Kidney glomerular epithelial cell (primary cell): Measurements from ENCODE around the gene FBXO31.
"Not testable (repeated sequence)": the region's sequence is repeated elsewhere in the genome, so short reads cannot be mapped to it uniquely, and the experiment has no call there.

Experiments used
- DNase-seq: peaks from one replicate; lab custom pipeline; 2025; lab: John Stamatoyannopoulos, UW

The FBXO31 gene

DNA sequence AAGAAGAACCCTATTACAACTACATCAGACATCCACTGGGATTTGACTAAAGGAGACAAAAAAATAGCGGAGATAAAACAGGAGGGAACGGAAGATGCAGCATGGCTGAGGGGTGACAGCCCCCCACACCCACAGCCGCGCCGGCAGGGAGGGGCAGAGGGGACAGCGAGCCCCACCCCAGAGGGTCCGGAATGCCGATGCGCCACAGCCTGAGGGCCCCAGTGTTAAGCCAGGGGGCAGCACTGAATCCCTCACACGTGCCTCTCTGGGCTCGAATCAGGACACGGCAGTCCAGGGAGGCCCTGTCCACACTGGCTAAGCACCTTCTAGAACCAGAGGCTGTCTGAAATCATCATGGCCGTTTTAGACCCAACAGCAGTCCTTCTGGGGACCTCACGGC lies 27.4 kb upstream of the FBXO31 start:
- DNase-seq = no peak

- no peak for DNase-seq
Measured at GRCh38 chr16:87410530-87410929, 27.0 kb upstream of the FBXO31 start.

GRCh38 chr16:87409781-87410180 lies 26.2 kb upstream of the FBXO31 start:
- DNase-seq = no peak

- DNase-seq = no peak
Measured at GRCh38 chr16:87409153-87409552, 25.6 kb upstream of the FBXO31 start.

- no peak for DNase-seq
Measured at GRCh38 chr16:87407511-87408112, 24.0 kb upstream of the FBXO31 start.

- DNase-seq = no peak
Measured at GRCh38 chr16:87406495-87407088, 23.0 kb upstream of the FBXO31 start.

DNA sequence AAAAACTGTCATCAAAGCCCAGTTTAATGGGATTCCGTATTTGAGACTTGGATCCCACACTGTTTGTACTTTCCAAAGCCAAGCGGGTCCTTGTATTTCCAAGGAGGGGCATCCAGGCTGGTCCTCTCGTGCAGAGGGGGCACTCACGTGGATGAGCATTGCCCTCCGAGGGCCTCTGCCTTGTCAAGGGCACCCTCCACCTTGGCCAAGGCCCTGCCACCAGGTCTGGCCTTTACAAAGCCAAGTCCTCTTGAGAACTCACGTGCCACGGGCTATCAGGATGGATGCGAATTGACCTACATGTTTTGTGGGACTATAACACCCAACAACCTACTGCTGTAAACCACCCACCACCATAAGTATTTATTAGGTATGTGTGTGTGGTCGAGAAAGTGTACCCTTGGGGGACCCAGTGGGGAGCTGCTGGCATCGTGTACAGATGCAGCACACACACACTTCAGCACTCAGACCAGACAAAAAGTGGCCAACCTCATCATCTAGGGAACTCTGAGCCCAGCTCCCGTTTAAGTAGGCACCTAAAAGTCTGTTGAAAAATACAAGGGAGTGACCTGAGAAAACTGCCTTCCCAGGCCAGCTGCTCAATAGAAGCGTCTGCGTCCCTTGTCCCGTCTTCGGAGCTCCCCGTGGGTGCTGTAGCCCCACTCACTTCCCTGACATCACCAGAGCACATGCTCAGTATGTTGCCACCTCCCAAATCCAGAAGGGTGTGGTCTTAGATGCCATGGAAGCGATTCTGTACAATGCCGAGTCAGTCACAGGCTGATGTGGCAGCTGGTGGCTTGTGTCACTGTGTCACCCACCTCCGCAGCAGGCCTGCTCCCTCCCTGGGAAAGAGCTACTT lies 21.4 kb upstream of the FBXO31 start:
- no peak for DNase-seq

- DNase-seq = no peak
Measured at GRCh38 chr16:87395181-87395842, 11.7 kb upstream of the FBXO31 start.

GRCh38 chr16:87393680-87394055 lies 10.1 kb upstream of the FBXO31 start:
- DNase-seq = no peak

DNA sequence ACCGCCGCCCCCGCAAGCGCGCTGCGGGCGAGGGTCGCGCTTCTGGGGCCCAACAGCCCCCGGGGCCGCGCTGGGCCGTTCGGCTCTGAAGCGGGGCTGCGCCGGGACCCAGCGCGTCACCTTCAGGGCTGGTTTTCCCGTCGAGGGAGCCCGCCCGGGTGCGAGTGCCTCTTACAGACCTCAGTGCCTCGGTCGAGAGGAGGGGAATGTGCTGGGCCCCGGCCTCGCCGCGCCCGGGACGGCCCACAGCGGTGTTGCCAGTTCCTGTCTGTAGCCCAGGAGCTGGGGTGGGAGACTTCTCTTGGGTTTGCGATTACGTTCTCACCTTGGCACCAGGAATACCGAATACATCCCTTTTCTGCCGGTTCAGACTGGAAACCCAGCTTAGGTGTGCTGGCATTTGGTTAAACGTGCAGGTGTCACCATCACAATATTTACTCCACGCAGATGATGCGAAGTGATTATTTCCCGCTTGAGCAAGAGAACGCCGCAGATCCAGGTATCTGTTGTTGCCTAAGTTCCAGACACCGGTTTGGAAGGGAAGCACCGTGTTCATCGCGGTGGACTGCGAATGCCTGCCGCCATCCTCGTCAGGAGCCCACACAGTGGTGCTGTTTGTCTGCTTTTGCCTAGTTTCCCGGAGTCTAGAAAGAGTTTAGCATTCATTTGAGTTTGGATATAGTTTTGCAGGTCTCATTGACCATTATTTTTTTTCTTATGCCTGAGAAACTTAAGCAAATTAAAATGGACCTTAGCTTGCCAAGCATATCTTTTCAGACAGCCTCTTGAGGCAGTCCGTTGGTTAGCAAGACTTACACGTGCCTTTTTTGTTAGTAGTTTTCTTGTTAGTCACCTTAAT lies 9.5 kb upstream of the FBXO31 start:
- peak; percentile 54 for DNase-seq

GRCh38 chr16:87391950-87392820 lies 8.6 kb upstream of the FBXO31 start, which contains the start of gene MAP1LC3B:
TSS of gene MAP1LC3B (plus strand) at chr16:87392336. CDS start at chr16:87392428, 92 bp downstream.
- DNase-seq = peak; percentile 92

DNA sequence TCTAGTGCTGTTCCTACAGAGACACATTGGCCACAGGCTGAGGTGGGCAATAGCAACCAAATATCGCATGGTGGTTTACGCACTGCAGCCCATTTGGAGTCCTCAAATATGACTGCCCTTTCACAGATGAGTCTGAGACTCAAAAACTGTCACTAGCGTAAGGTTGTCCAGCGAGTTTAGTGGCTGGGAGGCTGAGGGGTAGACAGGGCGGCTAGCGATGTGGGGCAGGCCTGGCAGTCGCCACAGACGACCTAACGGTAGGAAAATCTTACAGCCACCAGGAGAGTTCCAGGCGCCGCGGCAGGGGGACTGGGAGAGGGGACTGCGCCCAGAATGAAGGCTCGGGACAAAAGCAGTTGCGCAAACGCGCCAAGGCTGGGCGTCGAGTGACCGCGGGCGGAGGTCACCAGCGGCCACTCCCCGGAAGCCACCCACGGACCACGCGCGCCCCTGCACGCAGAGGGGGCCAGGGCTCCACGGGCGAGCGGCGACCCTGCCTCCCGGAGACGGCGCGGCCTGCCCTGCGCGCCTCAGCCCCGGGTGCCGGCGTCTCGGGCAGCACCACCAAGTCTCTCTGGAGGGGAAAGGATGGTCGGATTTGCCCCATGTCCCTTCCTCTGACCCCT lies 7.9 kb upstream of the FBXO31 start:
- DNase-seq = no peak

GRCh38 chr16:87390641-87391323 lies 7.2 kb upstream of the FBXO31 start:
- DNase-seq = no peak

- not testable (repeated sequence) for DNase-seq
Measured at GRCh38 chr16:87389914-87390313, 6.3 kb upstream of the FBXO31 start.

DNA sequence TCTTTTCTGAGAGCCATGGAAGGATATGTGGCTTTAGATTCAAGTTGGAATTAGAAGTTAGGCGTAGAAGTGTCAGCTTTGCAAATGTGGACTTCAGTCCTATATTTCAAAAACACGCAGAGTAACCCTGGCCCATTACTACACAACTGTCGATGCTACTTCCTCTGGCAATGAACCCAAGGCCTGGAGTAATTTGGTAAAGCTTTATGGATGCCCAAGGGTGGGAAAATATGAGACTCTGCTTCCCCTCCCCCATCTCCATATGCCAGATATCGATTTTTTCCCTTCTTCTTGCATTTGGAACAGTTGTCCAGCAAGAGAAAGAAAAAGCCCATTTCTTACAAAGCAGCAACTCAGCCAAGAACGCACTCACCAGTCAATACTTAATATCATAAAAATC lies 5.7 kb upstream of the FBXO31 start:
- no peak for DNase-seq

DNA sequence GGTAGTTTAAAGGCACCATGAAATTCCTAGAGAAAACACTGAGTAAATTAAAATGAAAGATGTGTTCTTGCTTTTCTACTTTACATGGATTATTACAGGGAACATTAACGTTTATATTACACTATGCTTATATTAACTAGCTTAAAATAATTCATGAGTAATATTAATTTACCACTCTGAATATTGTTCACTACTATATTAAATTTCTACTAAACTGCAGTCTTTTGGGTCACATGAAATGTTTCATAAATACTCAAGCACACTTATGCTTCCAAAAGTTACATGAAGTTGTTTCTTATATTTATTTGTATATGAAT lies 5.2 kb upstream of the FBXO31 start:
- no peak for DNase-seq

- DNase-seq = peak; percentile 100
Measured at GRCh38 chr16:87387942-87388817, 4.6 kb upstream of the FBXO31 start.

DNA sequence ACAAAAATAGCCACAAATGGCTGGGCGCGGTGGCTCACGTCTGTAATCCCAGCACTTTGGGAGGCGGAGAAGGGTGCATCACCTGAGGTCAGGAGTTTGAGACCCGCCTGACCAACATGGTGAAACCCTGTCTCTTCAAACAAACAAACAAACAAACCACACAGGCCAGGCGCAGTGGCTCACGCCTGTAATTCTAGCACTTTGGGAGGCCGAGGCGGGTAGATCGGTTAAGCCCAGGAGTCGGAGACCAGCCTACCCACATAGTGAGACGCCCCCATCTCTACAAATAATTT lies 1.2 kb upstream of the FBXO31 start:
- DNase-seq = not testable (repeated sequence)
